GM19438 (cell line): ENCODE measurements around the gene MYOG.

Experiments used
- ATAC-seq: cut with Tn5 transposase; IDR thresholded peaks from one replicate; pipeline ENCODE4 v1.9.1; 2021; ENCODE audit warnings: low read depth; ENCODE audit not compliant: unreplicated experiment

Gene MYOG

DNA sequence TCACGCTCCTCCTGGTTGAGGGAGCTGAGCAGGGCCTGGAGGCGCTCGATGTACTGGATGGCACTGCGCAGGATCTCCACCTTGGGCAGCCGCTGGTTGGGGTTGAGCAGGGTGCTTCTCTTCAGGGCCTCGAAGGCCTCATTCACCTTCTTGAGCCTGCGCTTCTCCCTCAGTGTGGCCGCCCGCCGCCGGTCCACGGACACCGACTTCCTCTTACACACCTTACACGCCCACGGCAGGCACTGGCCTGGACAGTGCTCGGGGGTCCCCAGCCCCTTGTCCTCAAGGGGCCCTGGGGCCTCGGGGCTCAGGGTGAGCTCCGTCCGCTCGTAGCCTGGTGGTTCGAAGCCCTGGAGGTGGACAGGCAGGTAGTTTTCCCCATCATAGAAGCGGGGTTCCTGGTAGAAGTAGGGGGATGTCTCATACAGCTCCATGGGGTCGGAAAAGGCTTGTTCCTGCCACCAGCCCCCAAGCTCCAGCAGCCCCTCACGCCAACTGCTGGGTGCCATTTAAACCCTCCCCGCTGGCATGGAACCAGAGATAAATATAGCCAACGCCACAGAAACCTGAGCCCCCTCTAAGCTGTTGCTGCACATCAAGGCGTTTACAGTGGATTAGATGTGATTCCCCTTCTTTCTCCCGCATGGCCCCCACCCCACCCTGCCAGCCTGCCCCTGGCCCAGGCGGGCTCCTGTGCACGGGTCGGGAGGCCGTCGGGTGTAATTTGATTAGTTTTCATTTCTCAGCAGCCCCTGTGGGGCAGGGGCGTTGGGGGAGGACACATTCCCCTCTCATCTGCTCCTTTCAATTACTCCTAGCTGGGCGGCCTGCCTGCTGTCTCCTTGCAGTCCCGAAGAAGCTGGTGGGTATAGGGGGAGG lies at the start of gene MYOG:
MYOG (minus strand) TSS at position 485 of the 879 bp plus-strand sequence; CDS start at position 434, 51 bp downstream.
- no peak for ATAC-seq

DNA sequence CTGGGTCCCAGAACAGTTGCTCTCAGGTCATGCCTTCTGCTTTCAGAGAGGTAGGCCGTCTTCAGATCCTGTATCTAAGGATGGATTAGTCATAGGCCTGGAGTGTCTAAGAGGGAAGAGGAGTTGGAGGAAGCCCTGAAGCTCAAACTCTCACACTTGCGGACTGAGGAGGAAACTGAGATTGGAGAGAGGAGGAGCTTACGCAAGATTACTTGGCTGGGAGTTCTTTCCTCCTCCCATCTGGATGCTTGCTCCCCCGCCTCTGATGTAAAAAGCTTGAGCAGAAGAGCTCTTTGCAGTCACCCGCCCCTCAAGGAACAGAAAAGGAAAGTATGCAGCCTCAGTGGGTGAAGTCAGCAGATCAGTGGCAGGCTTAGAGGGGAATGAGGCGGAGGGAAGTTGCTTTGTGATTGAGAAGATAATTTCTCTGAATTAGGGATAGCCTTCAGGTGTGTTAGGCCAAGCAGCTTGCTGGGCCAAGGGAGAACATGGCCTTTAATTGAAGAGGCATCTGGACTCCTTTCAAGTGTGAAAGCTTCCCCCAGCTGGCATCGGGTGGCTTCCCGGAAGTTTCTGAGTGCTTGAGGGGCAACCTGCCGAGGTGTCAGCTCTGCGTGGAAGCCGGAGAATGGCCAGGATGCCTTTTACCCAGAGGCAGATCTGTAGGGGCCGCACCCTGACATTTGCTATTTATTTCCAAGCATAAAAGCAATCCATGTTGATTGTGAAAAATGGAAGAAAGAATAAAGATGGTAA lies 48.3 kb upstream of the MYOG start:
- ATAC-seq = no peak

DNA sequence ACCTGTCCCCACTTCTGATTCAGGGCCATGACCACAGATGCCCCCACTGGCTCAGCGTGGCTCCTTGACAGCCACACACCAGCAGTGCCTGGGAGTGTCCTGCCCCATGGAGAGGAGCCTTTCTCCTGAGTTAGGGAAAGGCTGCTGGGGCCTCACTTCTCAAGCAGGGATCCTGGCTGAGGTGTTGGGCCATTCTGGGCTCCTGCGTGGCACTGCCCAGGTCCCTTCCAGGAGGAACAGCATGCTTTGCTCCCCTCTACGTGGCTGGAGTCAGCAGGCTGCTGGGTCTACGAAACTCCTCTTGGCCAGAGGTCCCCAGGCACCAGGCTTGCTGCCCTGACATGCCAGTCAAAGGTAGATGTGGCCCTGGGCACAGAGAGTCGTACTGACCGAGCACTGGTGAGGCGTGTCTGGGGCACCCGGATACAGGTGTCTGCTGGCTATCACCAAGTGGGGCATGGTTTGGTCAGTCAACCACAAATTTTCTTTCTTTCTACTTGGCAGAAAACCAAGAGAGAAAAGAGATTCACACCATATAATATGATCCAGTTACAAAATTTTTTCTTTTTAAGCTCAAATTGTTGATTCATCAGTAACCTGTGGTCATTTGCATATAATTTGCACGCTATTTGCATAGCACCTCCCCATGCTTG lies 45.9 kb upstream of the MYOG start:
- ATAC-seq = no peak

DNA sequence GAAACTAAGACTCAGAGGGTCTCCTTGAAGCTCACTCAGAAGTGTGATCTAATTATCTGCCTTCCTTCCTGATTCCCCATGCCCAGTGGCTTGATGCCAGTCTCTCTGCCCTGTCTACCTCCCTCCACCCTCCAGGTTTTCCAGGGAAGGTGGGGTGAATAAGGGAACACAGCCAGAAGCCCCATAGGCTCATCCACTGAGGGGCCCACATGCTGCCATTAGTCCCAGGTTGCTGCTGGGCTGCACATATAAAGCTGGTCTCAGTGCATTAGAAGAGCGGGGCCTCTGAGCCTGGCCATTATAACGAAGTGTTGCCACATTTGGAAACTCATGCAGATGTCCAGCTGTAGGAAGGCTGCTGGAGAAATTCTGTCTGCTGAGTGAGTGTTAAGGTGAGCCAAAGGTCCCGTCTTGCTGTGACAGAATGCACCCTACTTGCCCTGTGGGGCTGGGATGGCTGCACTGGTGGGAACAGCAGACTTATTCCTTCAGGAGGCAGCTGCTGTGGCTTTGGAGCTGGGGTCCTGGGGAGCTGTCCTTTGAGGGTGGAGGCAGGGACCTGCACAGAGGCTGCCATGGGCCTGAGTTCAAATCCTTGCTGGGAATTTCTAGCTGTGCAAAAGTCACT lies 44.7 kb upstream of the MYOG start:
- ATAC-seq = no peak

DNA sequence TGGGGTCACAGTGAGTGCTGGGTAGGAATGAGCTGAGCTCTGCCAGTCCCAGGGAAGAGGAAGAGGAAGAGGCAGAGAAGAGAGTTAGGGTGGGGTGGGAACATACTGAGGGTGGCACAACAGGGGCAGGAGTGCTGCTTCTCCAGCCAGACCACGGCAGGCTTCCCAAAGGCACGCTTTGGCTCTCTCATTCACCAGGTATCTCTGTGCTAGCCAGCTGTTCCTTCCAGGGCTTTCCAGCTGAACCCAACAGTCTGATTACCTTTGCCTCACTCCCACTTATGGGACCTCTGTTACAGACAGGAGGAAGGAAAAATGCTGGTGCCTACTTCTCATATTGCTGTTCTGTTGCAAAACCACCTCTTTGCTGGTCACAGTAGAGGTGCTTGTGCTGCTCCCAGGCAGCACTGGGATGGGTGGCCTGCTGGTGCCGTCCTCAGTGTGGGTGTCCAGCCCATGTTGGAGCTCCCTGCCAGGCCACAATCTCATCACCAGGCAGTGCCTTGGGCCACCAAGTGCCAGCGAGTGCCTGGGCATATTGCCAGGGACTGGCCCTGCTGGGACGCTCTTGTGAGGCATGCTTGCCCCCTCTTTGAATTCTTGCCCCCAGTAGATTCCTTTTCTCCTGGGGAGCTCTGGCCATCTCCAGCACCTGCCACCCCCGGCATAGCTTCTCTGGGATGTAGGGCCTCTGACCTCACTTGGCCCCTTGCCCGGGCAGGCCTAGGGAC lies 43.9 kb upstream of the MYOG start:
- no peak for ATAC-seq

DNA sequence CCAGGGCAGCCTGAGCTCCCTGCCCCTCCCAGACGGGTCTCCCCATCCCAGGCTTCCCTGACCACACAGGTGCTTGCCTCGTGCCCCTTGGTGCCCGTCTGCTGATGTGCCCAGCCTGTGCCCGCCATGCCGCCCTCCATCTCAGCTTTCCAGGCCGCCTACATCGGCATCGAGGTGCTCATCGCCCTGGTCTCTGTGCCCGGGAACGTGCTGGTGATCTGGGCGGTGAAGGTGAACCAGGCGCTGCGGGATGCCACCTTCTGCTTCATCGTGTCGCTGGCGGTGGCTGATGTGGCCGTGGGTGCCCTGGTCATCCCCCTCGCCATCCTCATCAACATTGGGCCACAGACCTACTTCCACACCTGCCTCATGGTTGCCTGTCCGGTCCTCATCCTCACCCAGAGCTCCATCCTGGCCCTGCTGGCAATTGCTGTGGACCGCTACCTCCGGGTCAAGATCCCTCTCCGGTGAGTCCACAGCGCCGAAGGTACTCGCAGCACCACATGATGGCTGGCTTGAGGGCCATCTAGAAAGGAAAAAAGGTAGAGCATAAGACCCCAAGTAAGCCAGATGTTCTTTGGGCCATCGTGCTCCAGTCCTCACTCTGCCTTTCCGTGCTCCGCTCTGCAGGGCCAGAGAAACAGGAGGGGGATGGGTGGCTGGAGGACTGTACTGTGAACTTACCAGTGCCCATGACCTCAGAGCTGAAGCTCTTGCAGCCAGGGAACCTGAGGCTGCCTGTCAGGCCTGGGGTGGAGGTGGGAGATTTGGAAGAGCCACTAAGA lies 43.1 kb upstream of the MYOG start:
- no peak for ATAC-seq

DNA sequence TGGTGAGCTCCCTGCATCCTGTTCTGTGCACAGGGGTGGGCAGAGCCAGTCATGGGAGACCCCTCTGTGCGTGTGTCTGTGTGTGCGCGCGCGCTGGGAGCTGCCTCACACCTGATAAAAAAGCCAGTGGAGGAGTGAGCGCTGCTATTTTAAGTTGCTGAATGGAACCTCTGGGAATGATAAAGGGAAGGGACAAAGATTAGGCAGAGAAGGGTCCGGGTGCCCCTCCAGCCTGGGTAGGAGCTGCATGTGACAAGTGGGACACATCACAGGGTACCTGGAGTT lies 42.6 kb upstream of the MYOG start:
- no peak for ATAC-seq

DNA sequence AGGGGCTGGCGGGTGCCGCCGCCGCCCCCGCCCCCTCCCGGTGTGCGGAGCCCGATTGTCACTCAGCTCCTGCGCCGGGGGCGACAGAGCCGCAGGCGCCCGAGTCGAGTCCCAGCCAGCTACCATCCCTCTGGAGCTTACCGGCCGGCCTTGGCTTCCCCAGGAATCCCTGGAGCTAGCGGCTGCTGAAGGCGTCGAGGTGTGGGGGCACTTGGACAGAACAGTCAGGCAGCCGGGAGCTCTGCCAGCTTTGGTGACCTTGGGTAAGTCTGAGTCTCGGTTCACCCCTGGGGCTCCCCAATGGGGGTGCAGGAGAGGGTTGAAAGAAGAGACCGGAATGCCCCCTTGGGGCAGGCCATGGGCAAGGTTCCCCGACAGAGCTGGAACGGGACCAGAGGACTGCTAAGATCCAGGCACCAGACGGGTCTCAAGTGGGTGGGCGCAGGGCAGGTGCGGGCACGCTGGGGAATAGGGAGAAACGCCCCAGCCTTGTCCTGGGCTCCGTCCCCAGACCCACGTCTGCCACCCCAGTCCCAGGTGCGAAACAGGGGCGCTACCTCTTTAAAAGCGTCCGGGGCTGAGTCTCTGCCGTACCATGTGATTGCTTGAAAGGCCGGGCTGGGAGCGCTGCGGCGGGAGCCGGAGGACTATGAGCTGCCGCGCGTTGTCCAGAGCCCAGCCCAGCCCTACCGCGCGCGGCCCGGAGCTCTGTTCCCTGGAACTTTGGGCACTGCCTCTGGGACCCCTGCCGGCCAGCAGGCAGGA lies 42.0 kb upstream of the MYOG start, which contains the start of gene ADORA1:
ADORA1 (plus strand) TSS at position 61 of the 765 bp plus-strand sequence. CDS start 1,116 bp downstream, outside the sequence.
- no peak for ATAC-seq

DNA sequence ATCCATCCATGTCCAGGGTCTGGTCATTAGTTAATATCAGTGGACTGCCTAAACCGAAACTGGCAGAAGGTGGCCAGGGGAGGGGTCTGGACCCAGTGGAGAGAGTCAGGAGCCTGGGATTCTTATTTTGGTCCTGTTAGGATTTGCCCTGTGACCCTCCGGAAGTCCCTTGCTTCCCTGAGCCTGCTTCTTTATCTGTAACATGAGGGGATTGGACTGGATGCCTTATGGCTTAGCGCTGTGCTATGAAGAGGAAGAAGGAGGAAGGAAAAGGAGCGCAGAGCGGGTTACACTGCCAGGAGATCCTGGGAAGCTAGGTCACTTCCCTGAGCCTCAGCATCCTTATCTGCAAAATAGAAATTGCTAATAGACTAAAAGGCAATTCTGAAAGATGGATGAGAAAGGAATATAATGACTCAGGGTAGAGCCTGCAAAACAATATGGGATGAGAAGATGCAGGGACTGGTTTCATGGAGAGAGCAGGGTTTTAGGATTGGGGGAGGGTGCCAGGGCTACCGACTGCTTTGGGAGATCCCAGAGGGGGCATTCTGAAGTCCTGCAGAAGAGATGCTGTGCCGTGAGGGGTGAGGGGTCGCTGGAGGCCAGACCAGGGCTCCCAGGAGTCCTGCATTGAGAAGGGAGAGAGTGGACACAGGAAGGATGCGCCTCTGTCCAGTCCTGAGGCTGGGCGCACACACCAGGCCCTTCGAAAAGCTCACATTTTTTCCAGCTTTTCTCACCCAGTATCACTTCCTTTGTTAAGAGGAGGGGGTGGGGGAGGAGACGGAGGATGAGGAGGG lies 41.3 kb upstream of the MYOG start:
- ATAC-seq = no peak

DNA sequence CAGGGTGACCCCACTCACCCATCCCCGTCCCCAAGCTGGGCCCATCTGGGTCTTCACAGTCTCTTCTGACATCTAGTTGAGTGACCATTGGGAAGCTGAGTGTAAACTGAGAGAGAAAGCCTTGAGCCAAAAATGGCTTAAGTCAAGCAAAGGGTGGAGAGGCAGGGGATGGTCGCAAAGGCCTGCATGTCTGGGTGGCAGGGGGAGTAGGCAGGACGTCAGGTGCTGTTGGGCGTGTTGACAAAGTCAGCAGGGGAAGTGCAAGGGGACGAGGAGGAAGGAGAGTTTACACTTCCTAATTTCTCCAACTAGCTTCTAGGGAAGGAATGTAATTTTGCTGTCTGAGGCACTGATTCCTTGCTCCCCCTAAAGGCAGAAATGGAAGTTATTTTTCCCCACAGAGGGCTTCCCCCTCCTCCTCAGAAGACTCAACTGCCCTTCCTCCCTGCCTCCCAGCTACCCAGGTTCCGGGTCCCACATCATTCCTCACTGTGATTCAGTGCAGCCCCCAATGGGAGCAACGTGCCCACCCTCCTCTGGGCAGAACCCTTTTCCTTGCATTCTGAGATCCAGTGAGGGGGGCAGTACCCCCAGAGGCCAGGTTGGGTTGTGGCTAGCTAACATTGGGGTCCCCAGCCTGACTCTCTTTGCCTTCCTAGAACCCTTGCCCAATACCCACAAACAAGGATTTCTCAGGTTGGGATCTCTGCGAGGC lies 40.5 kb upstream of the MYOG start:
- no peak for ATAC-seq

DNA sequence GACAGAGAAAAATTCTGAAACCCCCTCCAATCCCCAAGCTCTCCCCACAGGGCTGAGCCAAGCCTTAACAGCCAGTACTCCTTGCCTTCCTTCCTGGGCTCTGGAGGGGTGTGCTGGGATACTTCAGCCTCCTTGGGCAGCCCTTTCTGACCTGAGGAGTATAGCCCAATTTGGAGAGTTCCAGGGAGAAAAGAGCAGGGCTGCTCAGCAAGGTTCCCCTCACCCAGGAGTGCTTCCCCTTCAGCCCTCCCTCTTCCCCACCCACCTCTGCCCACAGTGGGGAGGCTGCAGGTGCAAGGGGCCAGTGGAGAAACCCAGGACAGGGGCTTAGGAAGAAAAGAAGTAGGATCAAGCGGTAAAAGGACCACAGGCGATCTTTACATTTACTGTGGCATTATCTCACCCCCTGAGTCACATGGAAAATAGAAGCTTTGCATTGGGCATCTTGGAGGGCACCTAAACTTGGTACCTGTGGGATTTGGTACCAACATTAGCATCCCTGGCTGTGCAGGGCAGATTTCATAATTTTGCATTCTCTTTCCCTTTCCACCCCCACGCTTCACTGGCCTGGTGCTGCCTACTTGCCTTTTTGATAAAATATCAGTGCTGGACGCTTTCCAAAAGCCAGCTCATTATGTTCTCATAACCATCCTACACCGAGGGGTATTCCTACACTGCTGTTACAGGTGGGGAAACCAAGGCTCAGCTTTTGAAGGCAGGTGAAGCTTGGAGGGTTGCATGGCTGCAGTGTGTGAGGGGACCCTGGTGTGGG lies 38.9 kb upstream of the MYOG start:
- ATAC-seq = no peak

DNA sequence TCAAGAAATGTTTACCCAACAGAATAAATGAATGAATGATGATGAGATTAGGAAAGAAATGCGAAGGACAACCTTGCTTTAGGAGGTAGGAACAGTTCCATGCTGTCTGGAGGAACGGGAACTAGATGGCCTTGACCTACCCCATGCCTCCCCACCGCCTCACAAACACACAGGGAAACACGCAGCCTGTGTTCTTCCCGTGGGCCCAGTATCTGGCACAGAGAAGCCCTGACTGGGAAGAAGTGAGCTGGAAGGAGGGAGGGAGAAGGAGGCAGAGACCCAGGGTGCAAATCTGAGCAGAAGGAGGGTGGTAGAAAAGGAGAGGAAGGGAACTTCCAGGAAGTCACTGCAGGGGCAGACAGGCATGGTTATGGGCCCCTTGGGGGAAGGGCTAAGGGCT lies 38.2 kb upstream of the MYOG start:
- no peak for ATAC-seq

DNA sequence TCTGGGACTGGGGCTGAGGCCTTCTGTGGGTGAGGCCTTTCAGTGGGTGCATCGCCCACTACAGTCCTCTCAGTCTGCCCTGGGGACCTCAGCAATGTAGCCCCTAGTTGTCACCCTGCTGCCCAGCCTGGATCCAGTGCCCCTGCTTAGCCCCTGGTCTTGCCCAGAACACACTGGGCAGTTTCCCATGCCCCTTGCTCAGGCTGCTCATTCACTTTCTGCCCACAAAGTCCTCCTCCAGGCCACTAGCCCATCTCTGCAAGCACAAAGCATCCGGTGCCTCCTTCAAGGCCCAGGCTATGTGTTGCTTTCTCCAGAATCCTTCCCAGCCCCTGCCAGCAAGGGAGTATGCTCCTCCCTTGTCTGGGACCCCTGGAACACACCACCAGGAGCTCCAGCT lies 36.3 kb upstream of the MYOG start:
- ATAC-seq = no peak

DNA sequence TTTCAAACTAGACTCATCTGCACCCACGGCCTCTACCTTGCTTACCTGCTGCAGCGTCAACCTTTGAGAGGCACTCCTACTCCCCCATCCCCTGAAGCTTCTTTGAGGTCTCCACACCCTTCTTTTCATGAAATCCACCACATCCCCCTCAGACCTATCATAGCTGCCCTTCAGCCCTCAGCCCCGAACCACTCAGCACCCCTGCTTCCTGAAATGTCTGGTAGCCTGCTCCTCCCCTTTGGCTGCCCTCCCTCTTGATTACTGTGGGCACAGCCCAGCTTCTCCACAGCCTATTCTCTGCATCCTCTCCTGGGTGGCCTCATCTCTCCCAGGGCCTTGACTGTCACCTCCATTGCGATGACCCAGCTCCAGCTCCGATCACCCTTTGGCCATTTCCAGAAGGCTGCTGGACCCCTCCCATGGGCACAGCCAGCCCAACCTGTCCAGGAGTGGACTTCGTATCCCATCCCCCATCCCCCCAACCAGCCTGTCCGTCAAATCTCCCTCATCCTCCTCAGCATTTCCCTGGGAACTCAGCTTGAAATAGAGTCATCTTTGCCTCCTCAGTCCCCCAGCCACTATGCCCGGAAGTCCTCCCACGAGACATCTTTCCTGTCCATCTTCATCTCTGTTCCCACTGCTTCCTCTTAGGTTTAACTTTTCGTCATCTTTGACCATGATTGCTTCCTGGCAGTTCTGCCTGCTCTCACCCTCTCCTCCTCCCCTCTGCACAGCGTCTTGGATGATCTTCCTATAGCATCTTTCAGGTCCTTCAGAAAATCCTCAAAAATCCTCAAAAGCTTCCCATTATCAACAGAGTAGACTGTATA lies 35.6 kb upstream of the MYOG start:
- no peak for ATAC-seq

DNA sequence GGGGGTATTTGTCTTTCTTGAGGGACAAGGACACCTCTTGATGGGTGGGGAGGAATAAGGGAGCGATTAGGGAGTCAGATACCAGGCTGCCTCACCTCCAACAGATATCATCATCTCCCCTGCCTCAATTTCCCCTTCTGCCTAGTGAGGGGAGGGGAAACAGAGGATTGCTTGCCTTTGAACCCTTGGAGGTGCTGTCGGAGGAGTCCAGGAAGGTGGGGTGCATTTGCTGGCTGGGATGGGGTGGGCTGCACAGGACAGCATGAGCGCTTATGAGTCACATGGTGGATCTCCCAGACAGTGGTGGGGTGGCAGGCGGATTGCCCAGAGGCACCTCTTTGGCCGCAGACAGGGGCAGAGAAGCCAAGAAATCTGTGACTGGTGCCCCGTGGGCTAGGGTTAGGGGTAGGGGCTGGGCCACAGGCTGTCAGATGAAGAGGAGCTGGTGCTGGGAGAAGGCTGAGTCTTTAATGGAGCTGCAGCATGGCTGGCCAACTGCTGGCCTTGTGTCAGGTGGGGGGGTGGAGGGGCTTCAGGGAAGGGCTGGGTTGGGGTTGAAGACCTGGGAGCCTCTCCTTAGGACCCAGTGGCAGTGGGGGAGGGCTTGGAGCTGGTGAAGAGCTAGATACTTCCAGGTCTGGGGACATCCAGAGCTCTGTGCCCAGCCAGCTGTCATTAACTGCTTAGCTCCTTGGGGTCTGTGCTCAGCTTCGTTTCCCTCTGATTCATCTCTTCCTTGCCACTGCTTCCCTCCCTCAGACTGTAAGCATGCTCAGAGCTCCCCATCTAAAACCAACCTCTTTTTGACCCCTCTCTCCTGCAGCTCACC lies 34.7 kb upstream of the MYOG start:
- no peak for ATAC-seq
